ENCODE measurements around the gene SDCCAG8.

Gene SDCCAG8

DNA sequence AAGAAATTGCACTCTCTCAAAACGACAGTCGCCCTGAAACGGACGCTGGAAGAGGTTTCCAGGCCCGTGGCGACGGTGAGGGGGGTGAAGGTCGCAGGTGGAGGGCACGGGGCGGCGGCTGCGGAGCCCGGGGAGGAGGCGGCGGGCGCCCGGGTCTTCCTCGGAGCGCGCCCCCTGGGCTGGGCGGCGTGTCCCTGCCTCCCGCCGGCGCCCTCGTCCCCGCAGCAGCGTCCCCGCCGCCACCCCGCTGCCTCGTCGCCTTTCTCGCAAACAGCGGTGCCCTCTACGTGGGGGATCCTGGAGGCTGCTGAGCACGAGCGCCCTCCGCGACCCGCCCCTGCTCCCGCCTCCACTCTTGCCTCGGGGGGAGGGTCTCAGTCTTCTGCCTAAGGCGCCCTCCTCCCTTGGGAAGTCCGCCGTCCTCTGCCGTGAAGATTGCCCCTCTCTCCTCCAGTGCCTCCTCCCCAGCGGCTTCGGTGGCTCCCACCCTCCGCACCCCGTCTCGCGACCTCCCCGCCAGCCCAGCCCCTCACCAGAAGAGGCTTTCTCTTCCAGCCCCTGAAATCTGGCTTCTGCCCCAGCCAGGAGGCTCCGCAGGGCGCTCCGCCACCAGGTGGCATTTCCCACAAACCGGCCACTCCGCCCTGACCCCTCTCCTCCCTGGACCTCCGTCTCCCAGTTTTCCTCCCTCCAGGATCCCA, 227.4 kb downstream of the SDCCAG8 start:
- no peak for DNase-seq (ENCODE audit: low read depth in 2 of 2)

DNA sequence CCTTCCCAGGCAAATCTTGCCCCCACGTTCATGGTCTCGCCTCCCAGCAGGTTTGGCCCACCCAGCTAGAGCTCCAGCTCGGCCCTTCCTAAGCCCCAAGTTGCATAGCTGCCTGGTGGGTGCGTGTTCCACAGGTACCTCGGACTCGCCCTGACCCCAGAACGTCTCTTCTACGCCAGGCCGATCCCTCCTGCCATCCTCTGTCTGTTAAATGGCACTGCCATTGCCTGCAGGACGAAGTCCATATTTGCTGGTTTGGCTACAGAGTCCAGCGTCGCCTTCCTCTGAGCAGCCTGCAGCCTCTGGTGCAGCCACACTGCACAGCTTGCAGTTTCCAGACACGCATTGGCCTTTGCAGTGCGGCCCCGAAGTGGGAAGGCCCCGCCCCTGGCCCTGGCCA, 228.1 kb downstream of the SDCCAG8 start:
- DNase-seq (ENCODE audit: low read depth in 2 of 2) = no peak

DNA sequence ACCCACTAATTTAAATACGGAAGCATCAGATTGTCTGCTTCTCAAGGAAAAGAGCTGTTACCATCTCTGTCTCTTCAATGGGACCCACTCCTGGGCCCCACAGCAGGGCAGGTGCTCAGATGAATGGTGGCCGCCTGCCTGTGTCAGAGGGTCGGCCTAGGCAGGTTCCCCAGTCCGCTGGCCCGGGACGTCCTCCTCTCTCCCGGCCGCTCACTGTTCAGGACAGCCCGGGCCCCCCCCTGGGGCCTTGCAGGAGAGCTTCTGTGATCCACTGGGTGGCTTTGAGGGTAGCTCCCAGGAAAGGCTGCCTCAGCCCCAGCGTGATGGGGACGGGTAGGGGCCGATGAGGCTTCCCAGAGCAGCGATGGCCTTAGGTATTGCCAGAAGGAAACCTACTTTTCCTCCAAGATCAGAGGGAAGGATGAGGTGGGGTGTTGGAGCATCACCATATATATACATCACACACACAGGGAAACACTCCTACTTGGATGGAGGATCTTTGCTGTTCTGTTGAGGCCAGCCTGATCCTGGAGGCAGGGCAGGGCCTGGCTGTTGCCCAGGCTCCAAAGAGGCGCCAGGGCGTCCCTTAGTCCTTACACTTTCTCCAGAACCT, 231.3 kb downstream of the SDCCAG8 start:
- DNase-seq (ENCODE audit: low read depth in 2 of 2) = no peak

DNA sequence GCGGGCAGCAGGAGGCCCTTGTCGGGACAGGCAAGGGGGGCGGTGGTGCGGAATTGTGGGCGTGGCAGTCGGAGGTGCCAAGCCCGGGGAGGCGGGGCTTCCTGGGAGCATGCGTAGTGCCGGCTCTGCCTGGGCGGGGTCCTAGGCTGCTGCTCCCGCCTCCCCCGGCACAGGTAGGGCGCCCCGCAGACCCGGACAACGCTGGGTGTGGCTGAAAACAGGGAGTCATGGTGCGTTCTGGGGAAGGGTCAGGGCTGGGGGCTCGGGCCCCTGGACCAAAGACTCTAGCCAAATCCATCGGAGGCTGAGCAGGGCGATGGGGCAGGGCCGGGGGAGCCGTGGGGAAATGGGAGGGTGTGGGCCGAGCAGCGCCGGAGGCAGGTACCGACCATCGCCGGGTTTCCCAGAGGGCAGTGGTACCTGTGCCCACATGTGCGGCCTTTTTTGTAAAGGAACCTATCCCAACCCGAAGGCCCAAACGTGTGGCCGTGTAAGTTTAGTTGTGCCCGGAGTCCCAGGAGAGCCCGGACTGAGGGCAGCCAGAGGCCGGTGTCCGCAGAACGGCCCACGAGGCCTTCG, 231.9 kb downstream of the SDCCAG8 start:
- DNase-seq (ENCODE audit: low read depth in 2 of 2) = no peak

DNA sequence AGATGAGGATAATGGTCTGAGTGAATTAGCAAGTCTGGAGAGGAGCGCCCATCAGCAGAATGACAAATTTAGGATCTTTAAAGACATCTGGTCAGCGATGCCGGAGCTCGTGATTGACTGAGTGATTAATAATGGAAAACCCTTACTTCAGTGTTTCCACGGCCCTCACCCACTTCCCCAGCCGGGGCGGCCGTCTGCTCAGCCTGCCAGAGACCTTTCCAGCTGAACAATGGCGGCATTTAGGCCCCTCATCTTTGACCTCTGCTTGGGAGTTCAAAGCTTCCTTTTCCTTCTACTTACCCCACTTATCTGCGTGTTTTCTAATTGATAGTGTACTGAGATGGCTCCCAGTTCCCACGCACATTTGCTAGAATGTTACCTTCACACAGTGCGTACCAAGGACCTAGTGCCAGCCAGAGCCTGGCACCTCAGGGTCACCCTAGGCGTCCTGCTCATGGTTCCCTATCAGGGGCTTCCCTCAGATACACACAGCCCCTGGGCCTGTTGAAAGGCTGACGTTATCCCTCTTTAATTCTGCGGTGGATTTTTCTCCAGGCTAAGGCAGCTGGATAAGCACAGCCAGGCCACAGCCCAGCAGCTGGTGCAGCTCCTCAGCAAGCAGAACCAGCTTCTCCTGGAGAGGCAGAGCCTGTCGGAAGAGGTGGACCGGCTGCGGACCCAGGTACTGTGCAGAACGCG, 232.8 kb downstream of the SDCCAG8 start:
- DNase-seq (ENCODE audit: low read depth in 2 of 2) = no peak

DNA sequence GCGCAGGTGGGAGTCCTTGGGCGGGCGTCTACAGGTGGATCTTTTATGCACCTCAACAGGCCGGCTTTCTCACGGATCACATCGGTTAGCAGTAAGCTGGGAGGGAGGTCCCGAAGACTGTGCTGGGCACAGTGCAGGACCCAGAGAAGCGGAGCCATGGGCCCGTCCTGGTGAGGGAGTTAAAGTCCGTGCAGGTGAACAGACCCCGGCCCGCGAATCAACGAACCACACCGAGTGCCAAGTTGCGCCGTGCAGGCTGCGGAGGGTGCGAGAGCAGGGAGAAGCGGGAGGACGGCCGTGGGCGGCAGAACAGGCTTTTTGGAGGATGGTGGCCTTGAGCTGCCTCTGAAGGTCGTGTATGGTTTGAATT, 233.3 kb downstream of the SDCCAG8 start:
- no peak for DNase-seq (ENCODE audit: low read depth in 2 of 2)

DNA sequence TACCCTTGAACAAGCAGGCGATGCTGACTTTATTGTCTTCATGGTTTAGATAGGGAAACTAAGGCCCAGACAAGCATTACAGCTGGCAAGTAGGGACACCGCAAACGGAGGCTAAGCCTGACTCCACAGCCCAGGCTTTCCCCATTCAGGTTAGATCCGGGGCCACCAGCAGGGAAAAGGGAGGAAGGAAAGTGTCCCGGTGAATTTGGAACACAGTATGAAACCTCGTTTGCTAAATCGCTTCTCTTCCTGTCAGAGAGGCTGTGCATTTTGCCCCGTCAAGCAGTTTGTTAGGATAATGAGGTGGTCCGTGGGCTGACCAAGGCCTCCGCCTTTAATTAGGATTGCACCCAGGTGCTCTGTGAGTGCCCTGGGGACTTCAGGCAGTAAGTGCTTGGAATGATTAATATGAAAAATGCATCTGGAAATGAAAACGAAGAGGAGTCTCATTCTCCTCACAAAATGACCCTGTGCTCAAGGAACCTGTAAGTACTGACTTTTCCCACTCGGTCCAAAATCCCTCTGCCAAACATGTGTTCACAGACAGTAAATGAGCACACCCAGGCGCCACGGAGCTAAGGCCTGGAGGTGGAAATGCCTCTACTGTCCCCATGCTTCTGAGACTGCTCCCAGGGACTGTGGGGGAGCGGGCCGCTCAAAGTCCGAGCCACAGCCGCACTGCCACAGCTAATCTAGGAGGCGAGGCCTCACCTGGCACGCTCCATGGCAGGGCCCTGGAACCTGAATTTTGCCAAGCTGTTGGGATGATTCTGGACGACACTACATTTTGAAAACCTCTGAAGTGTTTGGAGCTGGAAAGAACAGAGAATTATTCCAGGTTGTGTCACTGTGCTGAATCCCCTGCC, 234.1 kb downstream of the SDCCAG8 start:
- no peak for DNase-seq (ENCODE audit: low read depth in 2 of 2)

DNA sequence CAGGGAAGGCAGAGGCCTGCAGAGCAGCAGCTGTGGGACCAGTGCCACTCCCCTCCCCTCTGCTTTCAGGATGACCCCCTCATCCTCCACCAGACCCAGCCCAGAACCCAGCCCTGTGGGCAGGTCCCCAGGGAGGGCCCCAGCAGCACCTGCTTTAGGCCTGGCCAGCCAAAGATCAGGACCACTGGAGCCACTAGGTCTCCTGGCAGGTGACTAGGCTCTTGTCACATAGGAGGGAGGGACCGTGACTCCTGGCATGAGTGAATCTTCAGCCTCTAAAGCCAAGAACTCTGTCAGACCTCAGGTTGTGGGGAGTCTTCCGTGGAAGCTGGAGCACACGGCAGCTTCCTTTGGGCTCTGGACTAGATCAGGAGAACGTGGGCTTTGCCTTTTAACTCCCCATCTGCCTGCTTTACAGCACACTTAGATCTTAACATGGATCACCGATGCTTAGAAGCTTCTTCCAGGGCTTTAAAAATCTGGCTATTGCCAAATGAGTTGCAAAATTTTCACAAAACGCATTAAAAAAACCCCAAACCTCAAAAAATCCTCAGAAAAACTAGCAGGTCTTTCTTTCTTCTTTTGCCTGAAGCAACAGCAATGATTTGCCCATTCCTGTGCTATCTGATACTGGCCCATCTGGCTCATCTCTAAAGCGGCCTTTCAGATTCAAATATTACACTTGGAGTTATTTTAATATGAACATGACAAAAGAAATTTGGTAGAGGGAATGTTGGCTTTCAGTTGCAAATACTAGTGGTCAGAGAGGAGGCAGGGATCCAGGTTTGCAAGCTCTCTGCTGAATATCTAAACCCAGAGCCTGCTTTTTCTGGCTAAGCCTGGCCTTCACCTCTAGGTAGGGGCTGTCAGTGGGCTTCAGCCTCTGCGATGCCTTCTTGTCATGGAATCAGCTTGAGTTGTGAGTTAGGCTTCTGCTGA, 235.2 kb downstream of the SDCCAG8 start:
- DNase-seq (ENCODE audit: low read depth in 2 of 2) = no peak

DNA sequence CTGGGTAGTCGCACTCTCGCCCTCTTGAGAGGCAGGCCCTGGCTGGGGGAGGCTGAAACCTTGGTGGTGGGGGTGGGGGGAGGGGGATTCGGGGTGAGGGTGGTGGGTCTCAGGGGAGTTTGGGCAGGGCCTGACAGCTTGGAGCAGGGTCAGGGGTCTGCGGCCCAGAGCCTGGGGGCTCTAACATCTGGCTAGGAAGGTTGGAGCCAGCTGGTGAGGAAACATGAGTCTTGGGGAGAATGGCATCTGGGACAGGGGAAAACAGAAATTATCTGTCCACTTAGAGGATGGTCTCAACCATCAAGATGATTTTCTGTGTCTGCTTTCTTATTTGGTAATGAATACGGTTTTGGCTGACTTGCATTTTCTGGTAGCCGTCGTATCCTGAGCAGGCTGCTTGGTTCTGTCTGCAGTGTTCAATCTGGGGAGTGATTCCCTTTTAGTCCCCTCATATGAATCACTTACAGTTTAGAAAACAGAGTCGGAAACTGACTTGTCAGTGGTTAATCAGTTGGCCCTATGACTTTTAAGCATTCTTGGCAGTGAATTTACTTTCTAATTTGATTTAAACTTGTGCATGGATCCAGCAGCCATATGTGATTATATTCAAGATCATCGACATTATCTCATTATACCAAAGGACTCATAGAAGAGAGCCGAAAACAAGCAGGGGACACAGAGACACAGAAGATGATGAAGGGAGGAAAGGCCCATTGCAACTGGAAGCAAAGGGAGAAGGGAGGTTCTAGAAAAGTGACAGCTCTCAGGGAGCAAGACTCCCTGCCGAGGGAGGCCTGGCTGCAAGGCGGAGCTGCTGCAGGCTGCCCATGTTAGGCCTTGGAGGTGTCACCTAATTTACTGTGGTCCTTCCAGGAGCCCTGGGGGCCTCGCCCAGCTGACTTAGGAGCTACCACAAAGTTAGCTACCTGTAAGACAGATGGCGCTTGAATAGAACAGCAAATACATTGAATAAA, 237.6 kb downstream of the SDCCAG8 start:
- no peak for DNase-seq (ENCODE audit: low read depth in 2 of 2)

DNA sequence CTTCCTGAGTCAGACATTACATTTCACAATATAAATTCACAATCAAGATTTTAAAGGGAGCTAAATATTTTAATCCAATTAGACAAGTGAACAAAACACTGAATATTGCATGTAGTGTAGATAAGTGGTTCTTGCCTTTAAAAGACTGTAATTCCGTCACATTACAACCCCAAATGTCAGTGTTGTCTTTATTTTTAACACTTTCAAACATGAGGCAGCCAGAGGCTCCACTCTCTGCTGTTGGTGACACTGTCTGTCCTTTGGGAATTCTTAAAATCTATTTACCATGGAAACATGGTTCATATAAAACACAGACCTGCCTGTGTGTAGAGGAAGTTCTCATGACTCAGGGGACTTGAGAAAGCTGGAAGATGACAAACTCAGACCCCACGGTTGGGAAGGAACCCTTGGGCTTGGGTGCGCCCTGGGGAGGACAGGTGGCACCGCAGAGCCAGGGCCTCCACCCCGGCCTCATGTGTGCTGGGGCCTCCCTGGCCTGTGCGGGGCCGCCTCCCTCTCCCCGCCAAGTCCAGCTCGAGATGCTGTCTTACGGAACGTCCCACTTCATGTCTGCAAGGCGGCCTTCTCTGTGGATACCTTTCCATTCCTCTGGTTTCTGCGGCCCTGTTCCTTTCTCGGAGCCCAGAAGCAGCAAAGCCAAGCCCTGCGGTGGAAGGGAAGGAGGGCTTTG, 239.0 kb downstream of the SDCCAG8 start:
- DNase-seq (ENCODE audit: low read depth in 2 of 2) = no peak

DNA sequence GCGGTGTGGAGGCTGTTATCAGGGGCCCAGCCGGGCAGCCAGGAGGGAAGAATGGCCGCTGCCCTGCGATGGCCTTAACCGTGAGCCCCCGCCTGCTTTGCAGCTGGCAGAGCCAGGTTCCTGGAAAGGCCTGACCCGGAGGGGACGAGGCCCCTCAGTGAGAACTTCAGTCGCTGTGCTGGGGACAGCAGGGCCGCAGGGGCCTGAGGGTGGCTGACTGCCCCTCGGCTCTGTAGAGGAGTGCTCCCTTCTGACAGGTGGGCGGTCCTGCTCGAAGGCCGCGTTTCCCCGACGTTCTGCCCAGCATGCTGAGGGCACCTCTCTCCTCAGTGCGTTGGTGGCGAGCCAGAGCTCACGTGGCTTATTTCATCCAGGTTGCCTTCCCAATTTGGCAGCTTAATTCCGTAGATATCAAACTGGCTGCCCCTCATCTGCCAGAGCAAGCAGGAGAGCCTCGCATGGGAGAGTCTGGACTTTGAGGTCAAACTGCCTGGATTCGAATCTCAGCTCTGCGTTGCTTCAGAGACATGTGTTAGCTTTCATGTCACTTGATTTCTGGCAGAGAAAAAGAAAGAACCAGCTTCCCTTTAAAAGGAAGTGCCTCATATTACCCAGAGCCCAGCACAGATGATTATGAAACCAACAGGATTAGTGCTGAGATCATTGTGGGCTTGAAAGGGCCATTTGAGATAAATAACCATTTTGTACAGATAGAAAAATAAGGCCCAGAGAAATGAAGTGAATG, 239.8 kb downstream of the SDCCAG8 start:
- no peak for DNase-seq (ENCODE audit: low read depth in 2 of 2)

DNA sequence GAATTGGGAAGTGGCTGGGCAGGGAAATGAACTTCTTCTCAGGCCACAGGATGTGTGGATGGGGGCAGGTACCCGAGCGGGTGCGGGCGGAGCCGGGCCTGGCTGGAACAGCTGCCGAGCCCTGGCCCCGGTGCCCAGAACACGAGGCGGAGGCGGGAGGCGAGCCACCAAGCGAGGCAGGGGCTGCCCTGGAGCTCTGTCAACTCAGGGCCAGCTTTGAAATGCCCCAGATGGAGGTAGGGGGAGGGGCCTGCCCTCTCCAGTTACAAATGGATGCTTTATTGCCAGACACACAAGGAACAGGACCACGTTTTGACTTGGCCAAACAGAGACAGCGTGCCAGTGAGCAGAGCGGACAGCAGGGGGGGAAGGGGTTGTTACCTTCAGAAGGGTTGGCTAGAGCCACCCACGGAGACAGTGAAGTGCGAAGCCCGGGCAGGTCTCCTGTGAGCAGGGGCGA, 240.4 kb downstream of the SDCCAG8 start:
- no peak for DNase-seq (ENCODE audit: low read depth in 2 of 2)

DNA sequence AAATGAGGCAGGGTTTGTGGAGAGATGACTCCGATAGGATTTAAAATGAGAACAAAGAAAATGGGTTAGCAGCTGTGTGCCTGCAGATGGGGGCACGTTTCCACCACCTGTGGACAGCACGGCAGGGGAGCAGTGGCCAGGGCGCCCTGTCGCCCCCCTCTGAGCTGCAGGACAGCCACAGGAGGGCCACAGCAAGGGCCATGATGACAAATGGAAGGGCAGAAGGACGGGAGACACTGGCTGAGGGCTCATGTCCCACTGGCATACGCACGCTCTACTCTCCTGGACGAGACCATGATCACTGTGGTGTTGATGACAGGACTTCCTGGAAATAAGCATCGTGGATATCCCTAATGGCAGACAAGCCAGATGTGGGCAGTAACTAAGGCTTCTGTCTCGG, 241.0 kb downstream of the SDCCAG8 start:
- DNase-seq (ENCODE audit: low read depth in 2 of 2) = no peak

DNA sequence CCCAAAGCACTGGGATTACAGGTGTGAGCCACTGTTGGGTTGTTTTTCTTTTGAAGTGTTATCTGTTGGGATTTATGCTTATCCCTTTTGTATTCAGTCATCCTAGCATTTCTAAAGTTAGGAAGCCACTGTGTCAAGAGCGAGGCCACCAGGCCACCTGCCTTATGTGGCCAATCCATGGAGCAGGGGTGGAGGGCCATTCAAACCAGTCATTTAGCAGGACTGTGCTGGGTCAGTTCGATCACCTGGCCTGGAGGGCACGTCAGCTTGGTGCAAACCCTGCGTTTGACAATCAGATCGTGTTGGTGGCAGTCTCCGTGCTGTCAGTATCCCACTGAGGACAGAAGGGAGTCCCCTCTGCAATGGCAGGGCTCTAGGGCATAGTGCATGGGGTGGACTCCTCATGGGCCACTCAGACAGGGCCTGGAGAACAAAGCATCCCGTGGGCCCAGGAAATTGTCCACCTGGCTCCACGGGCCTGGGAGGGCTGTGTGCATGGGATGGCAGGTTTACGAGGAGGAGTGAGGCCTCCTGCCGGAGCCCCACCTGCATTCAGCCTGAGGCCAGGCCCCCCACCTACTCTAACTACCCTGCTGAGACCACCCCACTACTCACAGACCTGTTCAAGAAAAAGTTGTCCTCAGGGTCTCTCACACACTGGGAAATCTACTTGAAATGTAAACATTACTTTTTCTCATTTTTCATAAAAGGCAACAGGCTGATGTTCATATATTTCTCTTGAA, 242.3 kb downstream of the SDCCAG8 start:
- DNase-seq (ENCODE audit: low read depth in 2 of 2) = no peak

DNA sequence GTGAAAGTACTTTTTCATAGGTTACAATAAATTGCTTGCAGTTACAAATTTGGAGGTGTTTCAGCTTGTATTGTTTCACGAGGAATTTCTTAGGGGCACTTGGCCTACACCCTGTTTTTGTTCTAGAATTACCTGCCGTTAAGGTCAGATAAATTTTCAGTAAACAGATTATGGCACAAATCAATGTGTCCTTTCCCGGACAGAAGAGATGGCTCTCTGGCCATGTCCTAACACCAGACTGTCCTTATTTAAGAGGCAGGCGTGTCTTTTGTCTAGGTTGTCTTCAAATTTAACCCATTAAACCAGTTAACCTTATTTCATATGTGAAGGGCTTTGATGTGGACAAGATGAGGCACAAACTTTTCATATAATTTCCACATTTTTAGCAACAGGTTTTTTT, 243.4 kb downstream of the SDCCAG8 start:
- DNase-seq (ENCODE audit: low read depth in 2 of 2) = no peak

DNA sequence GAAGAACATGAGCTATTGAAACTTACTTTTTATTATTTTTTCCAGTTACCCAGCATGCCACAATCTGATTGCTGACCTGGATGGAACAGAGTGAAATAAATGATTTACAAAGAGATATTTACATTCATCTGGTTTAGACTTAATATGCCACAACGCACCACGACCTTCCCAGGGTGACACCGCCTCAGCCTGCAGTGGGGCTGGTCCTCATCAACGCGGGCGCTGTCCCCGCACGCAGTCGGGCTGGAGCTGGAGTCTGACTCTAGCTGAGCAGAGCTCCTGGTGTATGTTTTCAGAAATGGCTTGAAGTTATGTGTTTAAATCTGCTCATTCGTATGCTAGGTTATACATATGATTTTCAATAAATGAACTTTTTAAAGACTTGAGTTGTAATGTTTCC, 243.9 kb downstream of the SDCCAG8 start:
- no peak for DNase-seq (ENCODE audit: low read depth in 2 of 2)

DNA sequence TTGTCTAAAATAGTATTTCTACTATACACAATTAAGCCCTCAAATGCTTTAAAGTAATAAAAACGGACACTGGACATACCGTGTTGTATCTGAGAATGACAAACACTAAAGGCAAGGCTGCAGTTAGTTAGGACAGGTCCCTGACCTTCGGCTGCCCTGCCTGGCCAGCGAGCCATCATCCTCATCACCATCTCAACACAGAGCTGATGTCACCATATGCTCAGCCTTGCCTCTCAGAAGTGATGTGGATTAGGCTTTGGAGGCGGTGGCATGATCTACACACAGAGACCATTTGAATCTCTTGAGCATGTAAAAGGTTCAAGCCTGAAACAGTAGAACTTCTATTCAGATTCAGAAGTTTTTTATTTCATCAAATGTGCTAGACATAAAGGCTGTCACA, 244.7 kb downstream of the SDCCAG8 start:
- no peak for DNase-seq (ENCODE audit: low read depth in 2 of 2)

Measured in stimulated activated CD8-positive, alpha-beta memory T cell treated with anti-CD3 and anti-CD28 coated beads, Interleukin-15, amount 100 ng/mL, for 48 hours (primary cell).